Peyer's patch (tissue), 4 donors: ENCODE data around the gene AFG1L.

Experiments used
- CTCF ChIP-seq, 6 experiments: fragments of 450-650 bp in 4 of 6; fragments of 200-600 bp in 2 of 6; sonication (generic) in 1 of 6; IDR thresholded peaks; one replicate each; pipeline ENCODE4 v1.5.1; 2017 to 2019; ENCODE audit warnings: antibody characterized with exemption in 6 of 6, mild to moderate bottlenecking in 3 of 6, moderate library complexity in 1 of 6
- POLR2A ChIP-seq, 2 donors: fragments of 450-650 bp; IDR thresholded peaks; one replicate each; pipeline ENCODE4 v1.5.1; 2017; ENCODE audit warnings: antibody characterized with exemption in 2 of 2, mild to moderate bottlenecking in 2 of 2, moderate library complexity in 2 of 2

GRCh38 chr6:108421366-108421765 lies 126.5 kb downstream of the AFG1L start:
- TF ChIP-seq CTCF (IDR thresholded peaks at IDR 0.05) (no peak), POLR2A (IDR thresholded peaks at IDR 0.05) (no peak)
